Measurements from ENCODE around the gene TARDBP.

The TARDBP gene

GRCh38 chr1:10969971-10970332, 42.5 kb upstream of the TARDBP start:
- Histone ChIP-seq H3K27me3 (replicated peaks; ENCODE audit: control insufficient read depth, insufficient read depth, low read length) (no peaks in the 10 kb centered on the region), H3K4me3 (replicated peaks; ENCODE audit: low read depth, low read length) (no peak overlapping the region), H3K36me3 (ENCODE audit: control insufficient read depth, insufficient read depth, low read length) (no peaks in the 10 kb centered on the region)
- DNase-seq (ENCODE audit: extremely low read depth, insufficient read length) = no peak
- TF ChIP-seq CTCF (IDR thresholded peaks at IDR 0.05; ENCODE audit: insufficient read depth, low read length, poor library complexity, severe bottlenecking) = no peak

GRCh38 chr1:10973552-10973951, 38.9 kb upstream of the TARDBP start:
- Histone ChIP-seq H3K27me3 (replicated peaks; ENCODE audit: control insufficient read depth, insufficient read depth, low read length) (no peaks in the 10 kb centered on the region), H3K36me3 (ENCODE audit: control insufficient read depth, insufficient read depth, low read length) (no peaks in the 10 kb centered on the region), H3K4me3 (replicated peaks; ENCODE audit: low read depth, low read length) (no peak overlapping the region)
- no peak for TF ChIP-seq CTCF (IDR thresholded peaks at IDR 0.05; ENCODE audit: insufficient read depth, low read length, poor library complexity, severe bottlenecking)
- DNase-seq (ENCODE audit: extremely low read depth, insufficient read length) = no peak

- TF ChIP-seq CTCF (IDR thresholded peaks at IDR 0.05; ENCODE audit: insufficient read depth, low read length, poor library complexity, severe bottlenecking) = no peak
- Histone ChIP-seq H3K4me3 (replicated peaks; ENCODE audit: low read depth, low read length) (no peak overlapping the region), H3K36me3 (ENCODE audit: control insufficient read depth, insufficient read depth, low read length) (no peaks in the 10 kb centered on the region), H3K27me3 (replicated peaks; ENCODE audit: control insufficient read depth, insufficient read depth, low read length) (no peaks in the 10 kb centered on the region)
- DNase-seq (ENCODE audit: extremely low read depth, insufficient read length) = no peak
Observed at GRCh38 chr1:10973956-10974881, 38.2 kb upstream of the TARDBP start.

- DNase-seq (ENCODE audit: extremely low read depth, insufficient read length) = no peak
- no peaks in the 10 kb centered on the region for H3K36me3 ChIP-seq (ENCODE audit: control insufficient read depth, insufficient read depth, low read length)
- no peaks in the 10 kb centered on the region for H3K27me3 ChIP-seq (replicated peaks; ENCODE audit: control insufficient read depth, insufficient read depth, low read length)
- H3K4me3 ChIP-seq (replicated peaks; ENCODE audit: low read depth, low read length) = no peak overlapping the region
- no peak for TF ChIP-seq CTCF (IDR thresholded peaks at IDR 0.05; ENCODE audit: insufficient read depth, low read length, poor library complexity, severe bottlenecking)
Observed at GRCh38 chr1:10975567-10976326, 36.7 kb upstream of the TARDBP start.

GRCh38 chr1:10978719-10979118, 33.7 kb upstream of the TARDBP start:
- no peak for DNase-seq (ENCODE audit: extremely low read depth, insufficient read length)
- Histone ChIP-seq H3K27me3 (replicated peaks; ENCODE audit: control insufficient read depth, insufficient read depth, low read length) (no peaks in the 10 kb centered on the region), H3K4me3 (replicated peaks; ENCODE audit: low read depth, low read length) (no peak overlapping the region), H3K36me3 (ENCODE audit: control insufficient read depth, insufficient read depth, low read length) (no peaks in the 10 kb centered on the region)
- TF ChIP-seq CTCF (IDR thresholded peaks at IDR 0.05; ENCODE audit: insufficient read depth, low read length, poor library complexity, severe bottlenecking) = no peak
